K562 (cell line): ENCODE results near the gene NUP210. TPM values are rescaled to one million over a fixed set of nuclear protein-coding genes. Genes with fewer than 3 reads are reported as not detected.

Source experiments
- ATF1 ChIP-seq, 2 experiments: fragments of 450-650 bp in 1 of 2; IDR thresholded peaks; 2 replicates each; pipeline ENCODE4 v1.6.1; 2016; ENCODE audit warnings: missing compliant biosample characterization in 1 of 2, missing genetic modification characterization in 1 of 2
- CBX5 ChIP-seq: IDR thresholded peaks from 2 replicates; pipeline ENCODE4 v1.6.1; 2014; ENCODE audit warnings: low read depth, borderline replicate concordance
- CREBBP ChIP-seq: IDR thresholded peaks from one replicate; pipeline ENCODE4 v1.6.1; 2012; ENCODE audit warnings: low read depth, mild to moderate bottlenecking, control low read depth, inconsistent platforms, low read length
- ELF2 ChIP-seq: fragments of 250-450 bp; sonication (Bioruptor Pico); IDR thresholded peaks from 2 replicates; pipeline ENCODE4 v1.5.0; 2021; ENCODE audit warnings: mild to moderate bottlenecking
- HES1 ChIP-seq: fragments of 450-650 bp; IDR thresholded peaks from 2 replicates; pipeline ENCODE4 v1.6.1; 2016; ENCODE audit warnings: low read depth, mild to moderate bottlenecking, moderate library complexity
- HLTF ChIP-seq: fragments of 450-650 bp; IDR thresholded peaks from 2 replicates; pipeline ENCODE4 v1.6.1; 2016
- HMG20B ChIP-seq: fragments of 250-450 bp; sonication (Bioruptor Pico); IDR thresholded peaks from 2 replicates; pipeline ENCODE4 v1.5.0; 2021; ENCODE audit warnings: mild to moderate bottlenecking
- ID3 ChIP-seq, 2 experiments: fragments of 250-450 bp in 1 of 2; fragments of 450-650 bp in 1 of 2; sonication (Bioruptor Pico) in 1 of 2; IDR thresholded peaks; 2 replicates each; pipeline versions ENCODE4 v1.6.1 to v1.8.0; 2016 to 2021; ENCODE audit warnings: mild to moderate bottlenecking in 2 of 2, moderate library complexity in 2 of 2, missing compliant biosample characterization in 1 of 2, missing genetic modification characterization in 1 of 2
- KLF16 ChIP-seq: IDR thresholded peaks from 2 replicates; pipeline ENCODE4 v1.6.1; 2016; ENCODE audit warnings: antibody characterized with exemption
- MEIS2 ChIP-seq: fragments of 450-650 bp; IDR thresholded peaks from 2 replicates; pipeline ENCODE4 v1.6.1; 2014; ENCODE audit warnings: mild to moderate bottlenecking; ENCODE audit not compliant: partially characterized antibody
- REST ChIP-seq, 2 experiments: fragments of 450-650 bp; formaldehyde crosslinking in 1 of 2; IDR thresholded peaks; 2 replicates each; pipeline versions ENCODE4 v1.4.0 to v1.6.1; 2014 to 2020; ENCODE audit warnings: mild to moderate bottlenecking in 2 of 2, borderline replicate concordance in 1 of 2, low read depth in 1 of 2
- SRSF9 ChIP-seq: fragments of 200-400 bp; formaldehyde crosslinking; IDR thresholded peaks from 2 replicates; pipeline ENCODE4 v1.6.1; 2017; ENCODE audit warnings: low read depth, low read length, borderline replicate concordance
- ZBTB1 ChIP-seq: sonication (generic); formaldehyde crosslinking; IDR thresholded peaks from 2 replicates; pipeline ENCODE4 v1.8.1; 2023; ENCODE audit warnings: missing genetic modification reagents, low read depth, mild to moderate bottlenecking, borderline replicate concordance
- ZNF121 ChIP-seq: sonication (generic); formaldehyde crosslinking; conservative IDR thresholded peaks from 2 replicates; pipeline ENCODE4 v1.8.0; 2022; ENCODE audit warnings: missing genetic modification reagents
- ZNF24 ChIP-seq: fragments of 450-650 bp; IDR thresholded peaks from 2 replicates; pipeline ENCODE4 v1.6.1; 2016
- ZNF41 ChIP-seq: fragments of 250-450 bp; sonication (Bioruptor Pico); conservative IDR thresholded peaks from 2 replicates; pipeline ENCODE4 v1.4.0; 2020; ENCODE audit warnings: mild to moderate bottlenecking
- ZNF551 ChIP-seq: fragments of 250-450 bp; sonication (Bioruptor Pico); IDR thresholded peaks from 2 replicates; pipeline ENCODE4 v1.5.0; 2021; ENCODE audit warnings: mild to moderate bottlenecking, moderate library complexity
- ZNF696 ChIP-seq: fragments of 250-450 bp; sonication (Bioruptor Pico); conservative IDR thresholded peaks from 2 replicates; pipeline ENCODE4 v1.4.0; 2020; ENCODE audit warnings: mild to moderate bottlenecking, moderate library complexity
- polyA plus RNA-seq, 8 experiments: library from polyadenylated mRNA; depleted of rRNA in 4 of 8; stranded (reverse) in 5 of 8; unstranded in 3 of 8; fragments of >200 nt; fragmentation: Nextera tagmentation in 2 of 8; fragmentation: Illumina TruSeq in 1 of 8; extraction: Ambion mirVana in 2 of 8; extraction: Trizol in 1 of 8; gene quantifications; 2 replicates each; pipeline versions ENCODE4 v1.2.1 to v1.2.3, GENCODE V29; 2011 to 2014; ENCODE audit warnings: inconsistent platforms in 1 of 8, missing spikeins in 1 of 8
- total RNA-seq, 7 experiments: library from RNA; depleted of rRNA in 6 of 7; stranded (reverse); fragments of >200 nt in 6 of 7; fragmentation: Illumina TruSeq in 2 of 7; extraction: Trizol in 2 of 7; gene quantifications; 2 replicates each; pipeline versions ENCODE4 v1.2.1 to v1.2.3, GENCODE V29; 2011 to 2021; ENCODE audit warnings: low replicate concordance in 1 of 7

NUP210 gene
- total and polyA plus RNA-seq, 9 of the 15 experiments (the other 6 are each of a cell fraction or from before 2014, with no cell fraction given) = 1.2 to 138 (median 44.0) TPM

- TF ChIP-seq REST (IDR thresholded peaks at IDR 0.05; ENCODE audit: borderline replicate concordance) = no peak
- TF ChIP-seq REST (CRISPR knock-in tag; IDR thresholded peaks at IDR 0.05; ENCODE audit: low read depth) = no peak
- TF ChIP-seq ZNF121 (CRISPR knock-in tag) = peak; percentile 60
- TF ChIP-seq CREBBP = no peak
- no peak for TF ChIP-seq ZNF551 (CRISPR knock-in tag)
- TF ChIP-seq ZNF24 = peak; percentile 65
- TF ChIP-seq HES1 = peak; percentile 9; the same call in 1 of the 2 replicates
- no peak for TF ChIP-seq ZNF696
- no peak for TF ChIP-seq KLF16
- TF ChIP-seq ELF2 (CRISPR knock-in tag) = peak; percentile 12; the same call in 1 of the 2 replicates
- no peak for TF ChIP-seq ID3 (CRISPR knock-in tag; IDR thresholded peaks at IDR 0.05)
- 0 out of 2 replicates have a peak, but pooled peaks have one; percentile 57 for TF ChIP-seq ID3 (tag; IDR thresholded peaks at IDR 0.05)
- TF ChIP-seq HLTF = peak; percentile 57
- TF ChIP-seq SRSF9 = no peak
- no peak for TF ChIP-seq CBX5
- TF ChIP-seq HMG20B (CRISPR knock-in tag) = no peak
- peak; percentile 60 for TF ChIP-seq MEIS2
- 0 out of 2 replicates have a peak, but pooled peaks have one; percentile 34 for TF ChIP-seq ZBTB1 (CRISPR knock-in tag)
- TF ChIP-seq ATF1 (CRISPR knock-in tag; IDR thresholded peaks at IDR 0.05) = no peak
- TF ChIP-seq ATF1 (tag; IDR thresholded peaks at IDR 0.05) = peak; percentile 86
- no peak for TF ChIP-seq ZNF41 (CRISPR knock-in tag)
Observed at GRCh38 chr3:13420831-13421765, 976 bp upstream of the NUP210 start (continued).
